ENCODE measurements around the gene SP110. TPM values are rescaled to one million over a fixed set of nuclear protein-coding genes. Genes with fewer than 3 reads are reported as not detected.
A peak's percentile ranks its signal among the peaks of the same experiment; 100 is the strongest.

SP110 gene
- total and polyA plus RNA-seq, 3 donors from 2014 or later, result 7.5 to 17.7 (median 15.3) TPM

GRCh38 chr2:230166557-230167170 lies 53.1 kb downstream of the SP110 start:
- 84 to 88% methylated on average over 2 of the region's 2 CpGs for WGBS, 2 donors
- H3K27me3 ChIP-seq, result no peaks in the 10 kb centered on the region
- H3K4me3 ChIP-seq, result no peak overlapping the region
- no peaks in the 10 kb centered on the region for H3K36me3 ChIP-seq (ENCODE audit: low read depth, missing control alignments)
- intact Hi-C loops (cut with DNase I; ENCODE audit: low total_unique reads), result no loop called here
- H3K9me3 ChIP-seq, result no peaks in the 10 kb centered on the region
- H3K4me1 ChIP-seq, result no peaks in the 10 kb centered on the region
- TF ChIP-seq POLR2A (IDR thresholded peaks at IDR 0.05) (no peak), CTCF (IDR thresholded peaks at IDR 0.05) (no peak)
- H3K27ac ChIP-seq, result no peak overlapping the region
- DNase-seq, result no peak

GRCh38 chr2:230164139-230164538 lies 55.6 kb downstream of the SP110 start:
- WGBS, 2 donors, result 93 to 97% methylated on average over 1 of the region's 1 CpG
- intact Hi-C loops (cut with DNase I; ENCODE audit: low total_unique reads), result no loop called here
- H3K4me3 ChIP-seq, result no peak overlapping the region
- H3K4me1 ChIP-seq, result no peaks in the 10 kb centered on the region
- TF ChIP-seq POLR2A (IDR thresholded peaks at IDR 0.05) (no peak), CTCF (IDR thresholded peaks at IDR 0.05) (no peak)
- DNase-seq, result no peak
- H3K9me3 ChIP-seq, result no peaks in the 10 kb centered on the region
- H3K27ac ChIP-seq, result no peak overlapping the region
- H3K36me3 ChIP-seq (ENCODE audit: low read depth, missing control alignments), result no peaks in the 10 kb centered on the region
- H3K27me3 ChIP-seq, result no peaks in the 10 kb centered on the region

DNA sequence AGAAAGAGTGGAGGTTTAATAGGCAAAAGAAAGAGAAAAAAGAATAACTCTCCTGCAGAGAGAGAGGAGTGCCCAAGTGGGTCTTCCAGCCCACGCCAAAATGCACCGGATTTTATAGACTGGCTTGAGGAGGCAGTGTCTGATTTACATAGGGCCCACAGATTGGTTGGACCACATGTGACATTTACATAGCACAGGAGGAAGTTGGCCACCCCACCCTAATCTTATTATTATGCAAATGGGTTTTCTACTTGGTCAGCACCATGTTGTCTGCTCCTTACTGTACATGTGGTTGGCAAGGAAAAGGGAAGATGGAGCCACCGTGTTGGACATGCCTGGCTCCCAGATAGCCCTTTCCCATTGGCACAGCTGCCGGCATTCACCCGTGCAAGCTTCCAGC lies 56.8 kb downstream of the SP110 start:
- Histone ChIP-seq H3K36me3 (ENCODE audit: low read depth, missing control alignments) (no peaks in the 10 kb centered on the region), H3K4me1 (no peaks in the 10 kb centered on the region), H3K4me3 (no peak overlapping the region), H3K27ac (no peak overlapping the region), H3K27me3 (no peaks in the 10 kb centered on the region), H3K9me3 (no peaks in the 10 kb centered on the region)
- intact Hi-C loops (cut with DNase I; ENCODE audit: low total_unique reads), result no loop called here
- no peak for DNase-seq
- TF ChIP-seq CTCF (IDR thresholded peaks at IDR 0.05) (no peak), POLR2A (IDR thresholded peaks at IDR 0.05) (no peak)
- 63 to 65% methylated on average over 5 of the region's 5 CpGs for WGBS, 2 donors

GRCh38 chr2:230161184-230161583 lies 58.6 kb downstream of the SP110 start:
- Histone ChIP-seq H3K36me3 (ENCODE audit: low read depth, missing control alignments) (no peaks in the 10 kb centered on the region), H3K4me1 (no peaks in the 10 kb centered on the region), H3K4me3 (no peak overlapping the region), H3K27me3 (no peaks in the 10 kb centered on the region), H3K9me3 (no peaks in the 10 kb centered on the region), H3K27ac (no peak overlapping the region)
- TF ChIP-seq CTCF (IDR thresholded peaks at IDR 0.05) (no peak), POLR2A (IDR thresholded peaks at IDR 0.05) (no peak)
- no peak for DNase-seq
- 29 to 94% methylated on average over 3 to 6 of the region's 6 CpGs for WGBS, 2 donors
- intact Hi-C loops (cut with DNase I; ENCODE audit: low total_unique reads), result no loop called here

GRCh38 chr2:230160112-230160660 lies 59.6 kb downstream of the SP110 start:
- Histone ChIP-seq H3K4me3 (no peak overlapping the region), H3K27me3 (no peaks in the 10 kb centered on the region), H3K9me3 (no peaks in the 10 kb centered on the region), H3K27ac (no peak overlapping the region), H3K36me3 (ENCODE audit: low read depth, missing control alignments) (no peaks in the 10 kb centered on the region), H3K4me1 (no peaks in the 10 kb centered on the region)
- WGBS, 2 donors, result 40 to 48% methylated on average over 10 to 11 of the region's 11 CpGs
- peak; percentile 41 for DNase-seq
- no peak for TF ChIP-seq POLR2A (IDR thresholded peaks at IDR 0.05)
- peak; percentile 54 to 74 (median 55) for TF ChIP-seq CTCF (IDR thresholded peaks at IDR 0.05)
- intact Hi-C loops (cut with DNase I; ENCODE audit: low total_unique reads), result no loop called here
